GM19455 (cell line): ENCODE data around the gene ACTR3C.
A peak's percentile ranks its signal among the peaks of the same experiment; 100 is the strongest.

Experiments
- ATAC-seq: cut with Tn5 transposase; IDR thresholded peaks from one replicate; pipeline ENCODE4 v1.9.1; 2021; ENCODE audit not compliant: unreplicated experiment

Gene ACTR3C

GRCh38 chr7:150322833-150323681 is at the start of gene ACTR3C, which contains the start of gene LRRC61:
Gene ACTR3C, minus strand, starts transcription at chr7:150323545. Its CDS starts 28,249 bp downstream, at chr7:150295296.
Gene LRRC61, plus strand, starts transcription at chr7:150323355. Its CDS starts 13,507 bp downstream, at chr7:150336862.
- ATAC-seq = peak; percentile 66

GRCh38 chr7:150372271-150373048 is 49.1 kb upstream of the ACTR3C start:
- ATAC-seq = no peak

- ATAC-seq = no peak
Measured at GRCh38 chr7:150371996-150372270, 48.6 kb upstream of the ACTR3C start.

GRCh38 chr7:150371131-150371995 is 48.0 kb upstream of the ACTR3C start:
- no peak for ATAC-seq

GRCh38 chr7:150370612-150371071 is 47.3 kb upstream of the ACTR3C start:
- ATAC-seq = no peak

- ATAC-seq = no peak
Measured at GRCh38 chr7:150369748-150370501, 46.6 kb upstream of the ACTR3C start.

GRCh38 chr7:150368884-150369747 is 45.8 kb upstream of the ACTR3C start:
- peak; percentile 18 for ATAC-seq

GRCh38 chr7:150368096-150368883 is 44.9 kb upstream of the ACTR3C start, which contains the start of gene REPIN1:
Gene REPIN1, plus strand, starts transcription at chr7:150368822. Its CDS starts 890 bp downstream, at chr7:150369712.
- ATAC-seq = peak; percentile 60

- no peak for ATAC-seq
Measured at GRCh38 chr7:150367677-150368095, 44.3 kb upstream of the ACTR3C start.

GRCh38 chr7:150365673-150366398 is 42.5 kb upstream of the ACTR3C start:
- no peak for ATAC-seq

- ATAC-seq = no peak
Measured at GRCh38 chr7:150365194-150365593, 41.8 kb upstream of the ACTR3C start.

- no peak for ATAC-seq
Measured at GRCh38 chr7:150363872-150364271, 40.5 kb upstream of the ACTR3C start.

GRCh38 chr7:150363370-150363769 is 40.0 kb upstream of the ACTR3C start:
- no peak for ATAC-seq

GRCh38 chr7:150361807-150362621 is 38.7 kb upstream of the ACTR3C start:
- ATAC-seq = no peak

- no peak for ATAC-seq
Measured at GRCh38 chr7:150361402-150361801, 38.1 kb upstream of the ACTR3C start.

- ATAC-seq = no peak
Measured at GRCh38 chr7:150360363-150361058, 37.2 kb upstream of the ACTR3C start.
